ENCODE data around the gene UBE2H.

GRCh38 chr7:129914536-129915272 is 38.1 kb downstream of the UBE2H start:
- TF ChIP-seq POLR2AphosphoS5 (IDR thresholded peaks at IDR 0.05): no peak
- no peak for TF ChIP-seq EP300 (IDR thresholded peaks at IDR 0.05)
- TF ChIP-seq, protein P1, sequence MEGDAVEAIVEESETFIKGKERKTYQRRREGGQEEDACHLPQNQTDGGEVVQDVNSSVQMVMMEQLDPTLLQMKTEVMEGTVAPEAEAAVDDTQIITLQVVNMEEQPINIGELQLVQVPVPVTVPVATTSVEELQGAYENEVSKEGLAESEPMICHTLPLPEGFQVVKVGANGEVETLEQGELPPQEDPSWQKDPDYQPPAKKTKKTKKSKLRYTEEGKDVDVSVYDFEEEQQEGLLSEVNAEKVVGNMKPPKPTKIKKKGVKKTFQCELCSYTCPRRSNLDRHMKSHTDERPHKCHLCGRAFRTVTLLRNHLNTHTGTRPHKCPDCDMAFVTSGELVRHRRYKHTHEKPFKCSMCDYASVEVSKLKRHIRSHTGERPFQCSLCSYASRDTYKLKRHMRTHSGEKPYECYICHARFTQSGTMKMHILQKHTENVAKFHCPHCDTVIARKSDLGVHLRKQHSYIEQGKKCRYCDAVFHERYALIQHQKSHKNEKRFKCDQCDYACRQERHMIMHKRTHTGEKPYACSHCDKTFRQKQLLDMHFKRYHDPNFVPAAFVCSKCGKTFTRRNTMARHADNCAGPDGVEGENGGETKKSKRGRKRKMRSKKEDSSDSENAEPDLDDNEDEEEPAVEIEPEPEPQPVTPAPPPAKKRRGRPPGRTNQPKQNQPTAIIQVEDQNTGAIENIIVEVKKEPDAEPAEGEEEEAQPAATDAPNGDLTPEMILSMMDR (IDR thresholded peaks at IDR 0.05): no peak
